ENCODE results near the gene SPEM1.
"Not testable (repeated sequence)": the region's sequence is repeated elsewhere in the genome, so short reads cannot be mapped to it uniquely, and the experiment has no call there.

Gene SPEM1

GRCh38 chr17:7466639-7467341 lies 46.7 kb downstream of the SPEM1 start:
- in situ Hi-C loops (cut with HindIII; ENCODE audit: low sequenced_read_pairs) = no loop called here
- TF ChIP-seq, protein P1, sequence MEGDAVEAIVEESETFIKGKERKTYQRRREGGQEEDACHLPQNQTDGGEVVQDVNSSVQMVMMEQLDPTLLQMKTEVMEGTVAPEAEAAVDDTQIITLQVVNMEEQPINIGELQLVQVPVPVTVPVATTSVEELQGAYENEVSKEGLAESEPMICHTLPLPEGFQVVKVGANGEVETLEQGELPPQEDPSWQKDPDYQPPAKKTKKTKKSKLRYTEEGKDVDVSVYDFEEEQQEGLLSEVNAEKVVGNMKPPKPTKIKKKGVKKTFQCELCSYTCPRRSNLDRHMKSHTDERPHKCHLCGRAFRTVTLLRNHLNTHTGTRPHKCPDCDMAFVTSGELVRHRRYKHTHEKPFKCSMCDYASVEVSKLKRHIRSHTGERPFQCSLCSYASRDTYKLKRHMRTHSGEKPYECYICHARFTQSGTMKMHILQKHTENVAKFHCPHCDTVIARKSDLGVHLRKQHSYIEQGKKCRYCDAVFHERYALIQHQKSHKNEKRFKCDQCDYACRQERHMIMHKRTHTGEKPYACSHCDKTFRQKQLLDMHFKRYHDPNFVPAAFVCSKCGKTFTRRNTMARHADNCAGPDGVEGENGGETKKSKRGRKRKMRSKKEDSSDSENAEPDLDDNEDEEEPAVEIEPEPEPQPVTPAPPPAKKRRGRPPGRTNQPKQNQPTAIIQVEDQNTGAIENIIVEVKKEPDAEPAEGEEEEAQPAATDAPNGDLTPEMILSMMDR (IDR thresholded peaks at IDR 0.05; ENCODE audit: low read depth, low read length) = no peak
- no peak overlapping the region for H3K4me3 ChIP-seq (ENCODE audit: low read depth, low read length)
- peak; percentile 49 for DNase-seq (ENCODE audit: low read depth, low spot score)

DNA sequence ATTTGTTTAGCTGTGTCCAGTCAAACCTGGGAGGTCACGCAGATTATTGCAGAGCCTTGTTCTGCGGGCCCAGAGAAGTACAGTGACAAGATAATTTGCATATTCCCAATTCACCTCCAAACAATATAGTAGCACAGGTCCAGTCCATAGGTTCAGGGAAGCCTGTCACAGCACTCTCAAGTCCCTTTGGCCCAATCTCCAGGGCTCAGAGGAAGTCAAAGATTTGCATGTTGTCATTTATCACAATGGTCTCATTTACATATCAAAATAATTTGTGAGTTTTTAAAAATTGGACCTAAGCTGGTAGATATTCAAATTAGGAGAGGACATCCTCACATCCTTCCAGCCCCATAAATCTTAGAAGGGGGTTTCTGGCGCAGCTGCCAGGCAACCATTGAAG lies 47.4 kb downstream of the SPEM1 start:
- no peak for DNase-seq (ENCODE audit: low read depth, low spot score)
- no peak overlapping the region for H3K4me3 ChIP-seq (ENCODE audit: low read depth, low read length)
- TF ChIP-seq, protein P1 (IDR thresholded peaks at IDR 0.05; ENCODE audit: low read depth, low read length) = no peak
- in situ Hi-C loops (cut with HindIII; ENCODE audit: low sequenced_read_pairs) = no loop called here

DNA sequence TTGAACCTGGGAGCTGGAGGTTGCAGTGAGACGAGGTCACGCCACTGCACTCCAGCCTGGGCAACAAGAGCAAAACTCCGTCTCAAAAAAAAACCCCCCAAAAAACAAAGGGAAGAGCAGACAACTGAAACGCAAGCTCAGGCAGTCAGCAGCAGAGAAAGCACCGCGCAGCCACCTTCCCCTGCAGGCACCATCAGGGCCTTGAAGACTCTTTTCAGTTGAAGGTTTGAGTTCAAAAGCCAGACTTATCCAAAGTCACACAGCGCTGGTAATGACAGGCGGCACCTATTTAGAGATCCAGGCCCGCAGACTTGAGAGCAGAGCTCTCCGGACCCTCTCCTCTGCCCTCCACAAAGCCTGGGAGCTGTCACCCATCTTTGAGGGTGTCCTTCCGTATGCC lies 48.2 kb downstream of the SPEM1 start:
- in situ Hi-C loops (cut with HindIII; ENCODE audit: low sequenced_read_pairs) = no loop called here
- DNase-seq (ENCODE audit: low read depth, low spot score) = no peak
- H3K4me3 ChIP-seq (ENCODE audit: low read depth, low read length) = no peak overlapping the region
- TF ChIP-seq, protein P1 (IDR thresholded peaks at IDR 0.05; ENCODE audit: low read depth, low read length) = no peak

DNA sequence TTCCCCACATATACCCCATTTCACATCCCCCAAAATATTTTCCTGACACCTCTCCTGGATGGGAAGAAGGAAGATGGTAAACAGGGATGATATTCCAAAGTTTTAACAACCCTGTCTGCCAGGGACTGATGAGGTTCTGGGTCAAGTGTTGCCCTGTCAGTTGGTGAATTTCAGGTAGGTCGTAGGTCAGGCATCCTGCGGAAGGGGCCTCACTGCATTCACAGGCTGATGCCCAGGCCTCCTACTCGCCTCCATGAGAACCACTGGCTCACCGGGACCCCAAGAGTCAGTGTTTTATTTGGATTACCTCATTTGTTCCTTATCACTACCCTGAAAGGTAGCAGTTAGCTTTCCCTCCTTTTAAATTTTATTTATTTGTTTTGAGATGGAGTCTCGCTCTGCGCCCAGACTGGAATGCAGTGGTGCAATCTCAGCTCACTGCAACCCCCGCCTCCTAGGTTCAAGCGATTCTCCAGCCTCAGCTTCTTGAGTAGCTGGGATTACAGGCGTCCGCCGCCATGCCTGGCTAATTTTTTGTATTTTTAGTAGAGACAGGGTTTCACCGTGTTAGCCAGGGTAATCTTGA lies 48.8 kb downstream of the SPEM1 start:
- no peak for DNase-seq (ENCODE audit: low read depth, low spot score)
- H3K4me3 ChIP-seq (ENCODE audit: low read depth, low read length) = no peak overlapping the region
- TF ChIP-seq, protein P1 (IDR thresholded peaks at IDR 0.05; ENCODE audit: low read depth, low read length) = no peak
- in situ Hi-C loops (cut with HindIII; ENCODE audit: low sequenced_read_pairs) = no loop called here

DNA sequence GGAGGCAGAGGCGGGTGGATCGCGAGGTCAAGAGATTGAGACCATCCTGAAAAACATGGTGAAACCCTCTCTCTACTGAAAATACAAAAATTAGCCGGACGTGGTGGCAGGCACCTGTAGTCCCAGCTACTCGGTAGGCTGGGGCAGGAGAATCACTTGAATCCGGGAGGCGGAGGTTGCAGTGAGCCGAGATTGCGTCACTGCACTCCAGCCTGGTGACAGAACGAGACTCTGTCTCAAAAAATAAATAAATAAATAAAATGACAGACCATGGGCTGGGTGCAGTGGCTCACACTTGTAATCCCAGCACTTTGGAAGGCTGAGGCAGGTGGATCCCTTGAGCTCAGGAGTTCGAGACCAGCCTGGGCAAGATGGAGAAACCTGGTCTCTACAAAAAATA lies 49.7 kb downstream of the SPEM1 start:
- in situ Hi-C loops (cut with HindIII; ENCODE audit: low sequenced_read_pairs); H3K4me3 ChIP-seq (ENCODE audit: low read depth, low read length); DNase-seq (ENCODE audit: low read depth, low spot score): not testable (repeated sequence)

- DNase-seq (ENCODE audit: low read depth, low spot score); in situ Hi-C loops (cut with HindIII; ENCODE audit: low sequenced_read_pairs); H3K4me3 ChIP-seq (ENCODE audit: low read depth, low read length): not testable (repeated sequence)
Measured at GRCh38 chr17:7470457-7470973, 50.4 kb downstream of the SPEM1 start.
